GM10847 (cell line): ENCODE results near the gene CTDNEP1.

Experiments used
- POLR2A ChIP-seq: IDR thresholded peaks from 2 replicates; pipeline ENCODE4 v1.6.1; 2011; ENCODE audit not compliant: insufficient read length; ENCODE audit errors: extremely low read depth

CTDNEP1 gene

GRCh38 chr17:7260151-7260550 lies 8.6 kb upstream of the CTDNEP1 start:
- TF ChIP-seq POLR2A = no peak

GRCh38 chr17:7259555-7259889 lies 8.0 kb upstream of the CTDNEP1 start:
- TF ChIP-seq POLR2A = no peak

GRCh38 chr17:7258731-7259554 lies 7.4 kb upstream of the CTDNEP1 start:
- TF ChIP-seq POLR2A = no peak

GRCh38 chr17:7256766-7257456 lies 5.4 kb upstream of the CTDNEP1 start:
- no peak for TF ChIP-seq POLR2A

GRCh38 chr17:7254511-7254910 lies 3.0 kb upstream of the CTDNEP1 start:
- TF ChIP-seq POLR2A = no peak

GRCh38 chr17:7253082-7253481 lies 1.5 kb upstream of the CTDNEP1 start:
- no peak for TF ChIP-seq POLR2A

- TF ChIP-seq POLR2A = peak; percentile 88
Measured at GRCh38 chr17:7252176-7253043, 876 bp upstream of the CTDNEP1 start, which contains the start of gene ELP5. Gene ELP5, plus strand, starts transcription at chr17:7252215. Its CDS starts 336 bp downstream, at chr17:7252551.

GRCh38 chr17:7250695-7251627 lies 573 bp downstream of the CTDNEP1 start:
- no peak for TF ChIP-seq POLR2A

- TF ChIP-seq POLR2A = no peak
Measured at GRCh38 chr17:7249830-7250229, 1.7 kb downstream of the CTDNEP1 start.

GRCh38 chr17:7249214-7249613 lies 2.3 kb downstream of the CTDNEP1 start:
- TF ChIP-seq POLR2A = no peak

GRCh38 chr17:7248796-7249195 lies 2.7 kb downstream of the CTDNEP1 start:
- no peak for TF ChIP-seq POLR2A

- no peak for TF ChIP-seq POLR2A
Measured at GRCh38 chr17:7246779-7247178, 4.8 kb downstream of the CTDNEP1 start.

- no peak for TF ChIP-seq POLR2A
Measured at GRCh38 chr17:7243453-7243729, 8.1 kb downstream of the CTDNEP1 start.

GRCh38 chr17:7242717-7243452 lies 8.6 kb downstream of the CTDNEP1 start:
- peak; percentile 34 for TF ChIP-seq POLR2A
